GM23338 (cell line): ENCODE data around the gene AIRE. TPM values are rescaled to one million over a fixed set of nuclear protein-coding genes. Genes with fewer than 3 reads are reported as not detected.

Experiments used
- ATAC-seq: fragments of 200-7000 bp; cut with Tn5 transposase; 3 replicates; pipeline ENCODE4 v1.9.1; 2020
- DNase-seq: peaks from one replicate; pipeline ENCODE4 v3.0.0-alpha.2; 2015; ENCODE audit warnings: low spot score
- H2AFZ ChIP-seq: fragments of 200-600 bp; sonication (generic); 2 replicates; pipeline ENCODE4 v1.8.0; 2016; ENCODE audit warnings: antibody characterized with exemption, mild to moderate bottlenecking, moderate library complexity
- H3F3A ChIP-seq: fragments of 200-600 bp; sonication (generic); replicated peaks from 2 replicates; pipeline ENCODE4 v1.8.0; 2017; ENCODE audit warnings: antibody characterized with exemption, mixed run types, low read depth
- H3K27ac ChIP-seq: fragments of 200-600 bp; sonication (generic); 2 replicates; pipeline ENCODE4 v1.6.1; 2016; ENCODE audit warnings: low read depth
- H3K27me3 ChIP-seq: fragments of 200-600 bp; sonication (generic); 2 replicates; pipeline ENCODE4 v1.8.0; 2016; ENCODE audit warnings: mild to moderate bottlenecking, mixed run types, moderate library complexity; ENCODE audit not compliant: insufficient read depth
- H3K36me3 ChIP-seq: fragments of 200-600 bp; sonication (generic); 2 replicates; pipeline ENCODE4 v1.8.0; 2016; ENCODE audit warnings: mild to moderate bottlenecking; ENCODE audit not compliant: insufficient read depth
- H3K4me1 ChIP-seq: fragments of 200-600 bp; sonication (generic); 2 replicates; pipeline ENCODE4 v1.8.0; 2016; ENCODE audit warnings: mild to moderate bottlenecking, moderate library complexity; ENCODE audit not compliant: insufficient read depth
- H3K4me2 ChIP-seq: fragments of 200-600 bp; sonication (generic); 2 replicates; pipeline ENCODE4 v1.7.1; 2017; ENCODE audit warnings: mixed run types
- H3K4me3 ChIP-seq: fragments of 200-600 bp; sonication (generic); 2 replicates; pipeline ENCODE4 v1.6.1; 2016; ENCODE audit warnings: mixed run types
- H3K79me2 ChIP-seq: fragments of 200-600 bp; sonication (generic); replicated peaks from 2 replicates; pipeline ENCODE4 v1.8.0; 2017; ENCODE audit warnings: mild to moderate bottlenecking; ENCODE audit not compliant: insufficient read depth
- H3K9me2 ChIP-seq: fragments of 200-600 bp; sonication (generic); 2 replicates; pipeline ENCODE4 v1.8.0; 2017; ENCODE audit not compliant: insufficient read depth
- H4K20me1 ChIP-seq: fragments of 200-600 bp; sonication (generic); replicated peaks from 2 replicates; pipeline ENCODE4 v1.8.0; 2017; ENCODE audit warnings: mild to moderate bottlenecking; ENCODE audit not compliant: insufficient read depth
- H3K27ac Mint-ChIP-seq: 2 replicates; pipeline ENCODE4 v1.8.0; 2020; ENCODE audit warnings: inconsistent platforms, mild to moderate bottlenecking, moderate library complexity, mixed read lengths
- H3K27me3 Mint-ChIP-seq: 3 replicates; pipeline ENCODE4 v1.8.0; 2022; ENCODE audit warnings: low read depth, mild to moderate bottlenecking, moderate library complexity, mixed read lengths, inconsistent platforms; ENCODE audit not compliant: insufficient read depth, poor library complexity
- H3K36me3 Mint-ChIP-seq: 3 replicates; pipeline ENCODE4 v1.8.0; 2021; ENCODE audit warnings: low read depth, mild to moderate bottlenecking, inconsistent platforms, moderate library complexity, mixed read lengths
- H3K4me1 Mint-ChIP-seq: 3 replicates; pipeline ENCODE4 v1.8.0; 2020; ENCODE audit warnings: mild to moderate bottlenecking, inconsistent platforms, mixed read lengths
- H3K4me3 Mint-ChIP-seq: 3 replicates; pipeline ENCODE4 v1.8.0; 2021; ENCODE audit warnings: moderate library complexity, mild to moderate bottlenecking, inconsistent platforms, mixed read lengths
- H3K9me3 Mint-ChIP-seq: 3 replicates; pipeline ENCODE4 v1.8.0; 2020; ENCODE audit warnings: moderate library complexity, mild to moderate bottlenecking, inconsistent platforms, mixed read lengths
- CTCF ChIP-seq, 2 experiments: fragments of 200-600 bp in 1 of 2; sonication (generic) in 1 of 2; conservative IDR thresholded peaks; 2 replicates each; pipeline versions ENCODE4 v1.5.1 to v1.6.1; 2016 to 2017; ENCODE audit warnings: antibody characterized with exemption in 2 of 2, low read depth in 2 of 2, mild to moderate bottlenecking in 2 of 2, moderate library complexity in 1 of 2
- ETS1 ChIP-seq: IDR thresholded peaks from 2 replicates; pipeline ENCODE4 v1.6.1; 2016; ENCODE audit warnings: antibody characterized with exemption
- EZH2phosphoT487 ChIP-seq: fragments of 200-600 bp; sonication (generic); IDR thresholded peaks from one replicate; pipeline ENCODE4 v1.8.1; 2018; ENCODE audit warnings: antibody characterized with exemption; ENCODE audit not compliant: unreplicated experiment
- POLR2AphosphoS5 ChIP-seq: IDR thresholded peaks from 2 replicates; pipeline ENCODE4 v1.6.1; 2016; ENCODE audit warnings: antibody characterized with exemption, low read depth
- STAT1 ChIP-seq: IDR thresholded peaks from one replicate; pipeline ENCODE4 v1.6.1; 2016; ENCODE audit warnings: antibody characterized with exemption; ENCODE audit not compliant: unreplicated experiment
- ZNF114 ChIP-seq: fragments of 250-450 bp; sonication (Bioruptor Pico); IDR thresholded peaks from 2 replicates; pipeline ENCODE4 v1.5.0; 2020; ENCODE audit warnings: mild to moderate bottlenecking, moderate library complexity
- polyA plus RNA-seq: library from polyadenylated mRNA; unstranded; fragments of >200 nt; fragmentation: Nextera tagmentation; extraction: Ambion mirVana; gene quantifications from 2 replicates; pipeline ENCODE4 v1.2.1, GENCODE V29; 2016
- total RNA-seq: library from RNA; depleted of rRNA; stranded (reverse); fragments of >200 nt; shearing (Covaris generic); gene quantifications from 2 replicates; pipeline ENCODE4 v1.2.3, GENCODE V29; 2014

The AIRE gene
- total and polyA plus RNA-seq, 2 experiments from 2014 or later, result 0.10 TPM; not detected in 1

GRCh38 chr21:44253832-44254710 is 31.6 kb upstream of the AIRE start:
- Mint-ChIP-seq H3K4me1 (no peaks in the 10 kb centered on the region), H3K36me3 (no peaks in the 10 kb centered on the region), H3K4me3 (no peak overlapping the region), H3K27ac (no peak overlapping the region), H3K27me3 (peaks cover 6% of the 10 kb centered on the region), H3K9me3 (no peaks in the 10 kb centered on the region)
- Histone ChIP-seq H2AFZ (no peak overlapping the region), H3K4me2 (no peak overlapping the region), H3K9me2 (no peaks in the 10 kb centered on the region), H3K79me2 (no peaks in the 10 kb centered on the region), H4K20me1 (no peaks in the 10 kb centered on the region), H3K27me3 (no peaks in the 10 kb centered on the region), H3K4me3 (no peak overlapping the region), H3F3A (no peaks in the 10 kb centered on the region), H3K27ac (no peak overlapping the region), H3K36me3 (no peaks in the 10 kb centered on the region), H3K4me1 (no peaks in the 10 kb centered on the region)
- TF ChIP-seq STAT1, result no peak
- DNase-seq (no peak), ATAC-seq (no peak)

GRCh38 chr21:44255511-44255981 is 30.1 kb upstream of the AIRE start:
- TF ChIP-seq ETS1, result no peak
- no peak for TF ChIP-seq POLR2AphosphoS5
- no peak for TF ChIP-seq EZH2phosphoT487
- no peak for TF ChIP-seq ZNF114 (CRISPR knock-in tag)
- no peaks in the 10 kb centered on the region for H3K9me2 ChIP-seq
- Mint-ChIP-seq H3K27ac (no peak overlapping the region), H3K36me3 (no peaks in the 10 kb centered on the region), H3K27me3 (peaks cover 6% of the 10 kb centered on the region), H3K4me3 (no peak overlapping the region), H3K4me1 (no peaks in the 10 kb centered on the region), H3K9me3 (no peaks in the 10 kb centered on the region)
- no peak for DNase-seq
- no peaks in the 10 kb centered on the region for H3K4me1 ChIP-seq
- no peak for ATAC-seq
- no peaks in the 10 kb centered on the region for H3K27me3 ChIP-seq
- no peak overlapping the region for H3K4me2 ChIP-seq
- no peaks in the 10 kb centered on the region for H3K36me3 ChIP-seq
- no peaks in the 10 kb centered on the region for H3K79me2 ChIP-seq
- H2AFZ ChIP-seq, result no peak overlapping the region
- H3F3A ChIP-seq, result no peaks in the 10 kb centered on the region
- no peak overlapping the region for H3K27ac ChIP-seq
- H3K4me3 ChIP-seq, result no peak overlapping the region
- H4K20me1 ChIP-seq, result no peaks in the 10 kb centered on the region

- no peak overlapping the region for H3K4me3 Mint-ChIP-seq
- H3K4me2 ChIP-seq, result no peak overlapping the region
- no peaks in the 10 kb centered on the region for H3K36me3 Mint-ChIP-seq
- no peak overlapping the region for H3K27ac ChIP-seq
- no peak for DNase-seq
- 0 out of 2 replicates have a peak overlapping the region, but pooled peaks have one; percentile 69 for H2AFZ ChIP-seq
- H3K9me2 ChIP-seq, result no peaks in the 10 kb centered on the region
- no peak for TF ChIP-seq EZH2phosphoT487
- no peak for TF ChIP-seq ZNF114 (CRISPR knock-in tag)
- no peak for TF ChIP-seq STAT1
- TF ChIP-seq CTCF (conservative IDR thresholded peaks at IDR 0.05; ENCODE audit: low read depth in 2 of 2), result no peak
- H3K27me3 ChIP-seq, result no peaks in the 10 kb centered on the region
- H3F3A ChIP-seq, result no peaks in the 10 kb centered on the region
- peaks cover 6% of the 10 kb centered on the region for H3K27me3 Mint-ChIP-seq
- no peak for ATAC-seq
- H3K4me1 ChIP-seq, result no peaks in the 10 kb centered on the region
- no peaks in the 10 kb centered on the region for H3K9me3 Mint-ChIP-seq
- no peaks in the 10 kb centered on the region for H3K79me2 ChIP-seq
- no peaks in the 10 kb centered on the region for H4K20me1 ChIP-seq
- no peaks in the 10 kb centered on the region for H3K36me3 ChIP-seq
- no peak overlapping the region for H3K27ac Mint-ChIP-seq
- no peak overlapping the region for H3K4me3 ChIP-seq
- no peaks in the 10 kb centered on the region for H3K4me1 Mint-ChIP-seq
Observed at GRCh38 chr21:44258056-44258725, 27.5 kb upstream of the AIRE start.
